HepG2 (cell line): ENCODE data around the gene PSMD1. TPM values are rescaled to one million over a fixed set of nuclear protein-coding genes. Genes with fewer than 3 reads are reported as not detected.

Source experiments
- CREM ChIP-seq, 2 experiments: sonication (generic) in 1 of 2; formaldehyde crosslinking in 1 of 2; IDR thresholded peaks; 2 replicates each; pipeline versions ENCODE4 v1.4.0 to v1.6.1; 2016 to 2020; ENCODE audit warnings: antibody characterized with exemption in 1 of 2, mild to moderate bottlenecking in 1 of 2, missing genetic modification reagents in 1 of 2
- DMAP1 ChIP-seq: IDR thresholded peaks from 2 replicates; pipeline ENCODE4 v1.6.1; 2016
- DRAP1 ChIP-seq: IDR thresholded peaks from 2 replicates; pipeline ENCODE4 v1.6.1; 2016; ENCODE audit warnings: missing genetic modification reagents, missing compliant biosample characterization
- GABPA ChIP-seq, 2 experiments: IDR thresholded peaks; 2 replicates each; pipeline ENCODE4 v1.6.1; 2011 to 2016; ENCODE audit warnings: low read depth in 2 of 2, low read length in 1 of 2, missing biosample characterization in 1 of 2, missing genetic modification characterization in 1 of 2
- IKZF5 ChIP-seq: IDR thresholded peaks from 2 replicates; pipeline ENCODE4 v1.6.1; 2018; ENCODE audit warnings: missing genetic modification reagents, mild to moderate bottlenecking, missing compliant biosample characterization
- IRF2 ChIP-seq: IDR thresholded peaks from 2 replicates; pipeline ENCODE4 v1.6.1; 2018; ENCODE audit warnings: missing genetic modification reagents, missing compliant biosample characterization
- MYPOP ChIP-seq: sonication (generic); formaldehyde crosslinking; IDR thresholded peaks from 2 replicates; pipeline ENCODE4 v1.8.1; 2023; ENCODE audit warnings: mild to moderate bottlenecking, moderate library complexity, missing genetic modification reagents
- NCOA1 ChIP-seq: sonication (generic); formaldehyde crosslinking; IDR thresholded peaks from 2 replicates; pipeline ENCODE4 v1.9.0; 2021; ENCODE audit warnings: missing genetic modification reagents
- PITX1 ChIP-seq: sonication (generic); formaldehyde crosslinking; IDR thresholded peaks from 2 replicates; pipeline ENCODE4 v1.5.1; 2020; ENCODE audit warnings: mild to moderate bottlenecking, missing genetic modification reagents
- SIN3A ChIP-seq: IDR thresholded peaks from 2 replicates; pipeline ENCODE4 v1.6.1; 2011; ENCODE audit warnings: low read depth, mild to moderate bottlenecking, control low read depth, low read length, borderline replicate concordance
- TBL1XR1 ChIP-seq: fragments of 150-350 bp; IDR thresholded peaks from 2 replicates; pipeline ENCODE4 v1.6.1; 2014; ENCODE audit warnings: borderline replicate concordance, low read length; ENCODE audit not compliant: partially characterized antibody
- TERF1 ChIP-seq: sonication (generic); formaldehyde crosslinking; IDR thresholded peaks from 2 replicates; pipeline ENCODE4 v1.8.0; 2022; ENCODE audit warnings: mild to moderate bottlenecking, missing genetic modification reagents, moderate library complexity
- USF2 ChIP-seq, 2 experiments: sonication (generic) in 1 of 2; formaldehyde crosslinking in 1 of 2; IDR thresholded peaks; 2 replicates each; pipeline versions ENCODE4 v1.5.1 to v1.6.1; 2011 to 2020; ENCODE audit warnings: borderline replicate concordance in 1 of 2, low read depth in 1 of 2, low read length in 1 of 2, mild to moderate bottlenecking in 1 of 2, missing genetic modification reagents in 1 of 2, moderate library complexity in 1 of 2
- ZBTB1 ChIP-seq: sonication (generic); formaldehyde crosslinking; IDR thresholded peaks from 2 replicates; pipeline ENCODE4 v1.4.0; 2020; ENCODE audit warnings: missing genetic modification reagents, borderline replicate concordance
- ZNF260 ChIP-seq: sonication (generic); formaldehyde crosslinking; IDR thresholded peaks from 2 replicates; pipeline ENCODE4 v1.4.0; 2020; ENCODE audit warnings: missing genetic modification reagents, low read depth, mild to moderate bottlenecking, borderline replicate concordance
- ZNF30 ChIP-seq: sonication (generic); formaldehyde crosslinking; IDR thresholded peaks from 2 replicates; pipeline ENCODE4 v1.5.0; 2020; ENCODE audit warnings: mild to moderate bottlenecking, missing genetic modification reagents
- ZNF460 ChIP-seq: sonication (generic); formaldehyde crosslinking; IDR thresholded peaks from 2 replicates; pipeline ENCODE4 v1.5.1; 2020; ENCODE audit warnings: missing genetic modification reagents, mild to moderate bottlenecking, borderline replicate concordance
- ZNF574 ChIP-seq: sonication (generic); formaldehyde crosslinking; IDR thresholded peaks from 2 replicates; pipeline ENCODE4 v1.4.0; 2020; ENCODE audit warnings: missing genetic modification reagents
- ZNF615 ChIP-seq: sonication (generic); formaldehyde crosslinking; IDR thresholded peaks from 2 replicates; pipeline ENCODE4 v1.5.0; 2020; ENCODE audit warnings: mild to moderate bottlenecking, missing genetic modification reagents, borderline replicate concordance
- ZNF878 ChIP-seq: sonication (generic); formaldehyde crosslinking; IDR thresholded peaks from 2 replicates; pipeline ENCODE4 v1.8.1; 2023; ENCODE audit warnings: mild to moderate bottlenecking, missing genetic modification reagents, moderate library complexity
- polyA plus RNA-seq, 8 experiments: library from polyadenylated mRNA; depleted of rRNA in 3 of 8; stranded (reverse) in 7 of 8; unstranded in 1 of 8; fragments of >200 nt; fragmentation: Illumina TruSeq in 4 of 8; extraction: Trizol in 4 of 8; gene quantifications; 2 replicates each; pipeline versions ENCODE4 v1.2.1 to v1.2.3, GENCODE V29; 2011 to 2016; ENCODE audit warnings: low read depth in 4 of 8, missing spikeins in 1 of 8, mixed read lengths in 1 of 8; ENCODE audit not compliant: insufficient read depth in 1 of 8
- total RNA-seq, 5 experiments: library from RNA; depleted of rRNA; stranded (reverse); fragments of >200 nt; fragmentation: Illumina TruSeq; extraction: Trizol; gene quantifications; 2 replicates each; pipeline ENCODE4 v1.2.3, GENCODE V29; 2016; ENCODE audit warnings: low read depth in 1 of 5

The PSMD1 gene
- total and polyA plus RNA-seq, 2 of the 13 experiments (the other 11 are each of a cell fraction or from before 2014, with no cell fraction given), result 136 to 191 TPM

GRCh38 chr2:231032575-231033140 is 24.0 kb upstream of the PSMD1 start (continued):
- TF ChIP-seq DRAP1 (CRISPR knock-in tag) (no peak), IKZF5 (CRISPR knock-in tag) (no peak), CREM (IDR thresholded peaks at IDR 0.05) (no peak), CREM (CRISPR knock-in tag; IDR thresholded peaks at IDR 0.05) (no peak), ZNF460 (CRISPR knock-in tag) (no peak), SIN3A (no peak), ZNF30 (CRISPR knock-in tag) (no peak), ZNF574 (CRISPR knock-in tag) (no peak), USF2 (IDR thresholded peaks at IDR 0.05; ENCODE audit: low read depth, low read length) (no peak), USF2 (CRISPR knock-in tag; IDR thresholded peaks at IDR 0.05; ENCODE audit: borderline replicate concordance) (no peak), PITX1 (CRISPR knock-in tag) (no peak), TERF1 (0 out of 2 replicates have a peak, but pooled peaks have one; percentile 44), ZNF615 (CRISPR knock-in tag) (no peak), ZBTB1 (no peak), IRF2 (CRISPR knock-in tag) (no peak), ZNF260 (CRISPR knock-in tag) (no peak), MYPOP (CRISPR knock-in tag) (peak; percentile 28; the same call in 1 of the 2 replicates), NCOA1 (CRISPR knock-in tag) (no peak), ZNF878 (CRISPR knock-in tag) (no peak), TBL1XR1 (no peak), DMAP1 (CRISPR knock-in tag) (0 out of 2 replicates have a peak, but pooled peaks have one; percentile 4), GABPA (IDR thresholded peaks at IDR 0.05; ENCODE audit: low read depth, low read length) (no peak), GABPA (CRISPR knock-in tag; IDR thresholded peaks at IDR 0.05; ENCODE audit: low read depth) (no peak)
